WTC11 (cell line): Measurements from ENCODE around the gene MLXIPL. TPM values are rescaled to one million over a fixed set of nuclear protein-coding genes. Genes with fewer than 3 reads are reported as not detected.

Source experiments
- ATAC-seq: fragments of 200-7000 bp; cut with Tn5 transposase; 2 replicates; pipeline ENCODE4 v1.10.0; 2021; ENCODE audit warnings: mild to moderate bottlenecking, moderate library complexity
- CTCF ChIA-PET: fragments of 300-600 bp; sonication (Branson Sonifier 250); formaldehyde crosslinking; loops from one replicate; lab custom pipeline; 2021; ENCODE audit warnings: antibody characterized with exemption; lab: Charles Lee
- POLR2A ChIA-PET: fragments of 350-600 bp; sonication (Branson Sonifier 250); formaldehyde crosslinking; loops from one replicate; lab custom pipeline; 2021; ENCODE audit warnings: antibody characterized with exemption; lab: Charles Lee
- DNase-seq: peaks from one replicate; pipeline ENCODE4 v3.0.0; 2021; ENCODE audit warnings: low spot score
- H3K27ac Mint-ChIP-seq: 2 replicates; pipeline ENCODE4 v1.8.0; 2021; ENCODE audit warnings: mixed read lengths
- H3K27me3 Mint-ChIP-seq: 2 replicates; pipeline ENCODE4 v1.8.0; 2021; ENCODE audit warnings: low read depth, mild to moderate bottlenecking, moderate library complexity, mixed read lengths
- H3K36me3 Mint-ChIP-seq: 2 replicates; pipeline ENCODE4 v1.8.0; 2021; ENCODE audit warnings: mixed read lengths
- H3K4me1 Mint-ChIP-seq: 2 replicates; pipeline ENCODE4 v1.8.0; 2022; ENCODE audit warnings: mixed read lengths
- H3K4me3 Mint-ChIP-seq: 2 replicates; pipeline ENCODE4 v1.8.0; 2021; ENCODE audit warnings: mild to moderate bottlenecking, moderate library complexity, mixed read lengths
- H3K9me3 Mint-ChIP-seq: 2 replicates; pipeline ENCODE4 v1.8.0; 2021; ENCODE audit warnings: mixed read lengths
- ARID4B ChIP-seq: sonication (generic); formaldehyde crosslinking; IDR thresholded peaks from 2 replicates; pipeline ENCODE4 v1.8.0; 2023; ENCODE audit warnings: missing genetic modification reagents, mild to moderate bottlenecking, borderline replicate concordance
- CDX4 ChIP-seq: fragments of 250-450 bp; sonication (Bioruptor Pico); IDR thresholded peaks from 2 replicates; pipeline ENCODE4 v1.9.0; 2021; ENCODE audit warnings: moderate library complexity, mild to moderate bottlenecking, inconsistent platforms, borderline replicate concordance
- CREB1 ChIP-seq: sonication (generic); formaldehyde crosslinking; IDR thresholded peaks from 2 replicates; pipeline ENCODE4 v1.8.0; 2023; ENCODE audit warnings: mild to moderate bottlenecking, missing genetic modification reagents
- EMX1 ChIP-seq: fragments of 250-450 bp; sonication (Bioruptor Pico); IDR thresholded peaks from 2 replicates; pipeline ENCODE4 v1.8.0; 2021; ENCODE audit warnings: mild to moderate bottlenecking
- MLX ChIP-seq: sonication (generic); formaldehyde crosslinking; IDR thresholded peaks from 2 replicates; pipeline ENCODE4 v1.8.1; 2023; ENCODE audit warnings: mild to moderate bottlenecking, missing genetic modification reagents, moderate library complexity
- NFE2L1 ChIP-seq: sonication (generic); formaldehyde crosslinking; IDR thresholded peaks from 2 replicates; pipeline ENCODE4 v1.8.1; 2023; ENCODE audit warnings: missing genetic modification reagents
- NR2C2 ChIP-seq: sonication (generic); formaldehyde crosslinking; IDR thresholded peaks from 2 replicates; pipeline ENCODE4 v1.8.0; 2022; ENCODE audit warnings: mild to moderate bottlenecking, missing genetic modification reagents
- PRRX2 ChIP-seq: fragments of 250-450 bp; sonication (Bioruptor Pico); IDR thresholded peaks from 2 replicates; pipeline ENCODE4 v1.8.0; 2021; ENCODE audit warnings: mild to moderate bottlenecking
- SOX15 ChIP-seq: fragments of 250-450 bp; sonication (Bioruptor Pico); IDR thresholded peaks from 2 replicates; pipeline ENCODE4 v1.9.0; 2021; ENCODE audit warnings: mild to moderate bottlenecking
- ZNF138 ChIP-seq: sonication (generic); formaldehyde crosslinking; conservative IDR thresholded peaks from 2 replicates; pipeline ENCODE4 v1.8.1; 2022; ENCODE audit warnings: mild to moderate bottlenecking, moderate library complexity, missing genetic modification reagents
- ZNF219 ChIP-seq: sonication (generic); formaldehyde crosslinking; IDR thresholded peaks from 2 replicates; pipeline ENCODE4 v1.8.0; 2023; ENCODE audit warnings: missing genetic modification reagents, mild to moderate bottlenecking, borderline replicate concordance
- ZNF263 ChIP-seq: sonication (generic); formaldehyde crosslinking; IDR thresholded peaks from 2 replicates; pipeline ENCODE4 v1.8.1; 2022; ENCODE audit warnings: low read depth, mild to moderate bottlenecking, moderate library complexity, missing genetic modification reagents
- ZNF416 ChIP-seq: fragments of 250-450 bp; sonication (Bioruptor Pico); IDR thresholded peaks from 2 replicates; pipeline ENCODE4 v1.9.0; 2021; ENCODE audit warnings: mild to moderate bottlenecking, inconsistent platforms
- ZSCAN18 ChIP-seq: fragments of 250-450 bp; sonication (Bioruptor Pico); IDR thresholded peaks from 2 replicates; pipeline ENCODE4 v2.1.2; 2022; ENCODE audit warnings: mild to moderate bottlenecking, moderate library complexity
- total RNA-seq: library from RNA; stranded (reverse); gene quantifications from 3 replicates; pipeline ENCODE4 v1.2.3, GENCODE V29; 2021
- TF ChIP-seq, protein P1 (sequence below): sonication (generic); formaldehyde crosslinking; IDR thresholded peaks from 2 replicates; pipeline ENCODE4 v1.8.0; 2022; ENCODE audit warnings: mild to moderate bottlenecking, missing genetic modification reagents
- TF ChIP-seq, protein P2 (sequence below): fragments of 250-450 bp; sonication (Bioruptor Pico); conservative IDR thresholded peaks from 2 replicates; pipeline ENCODE4 v1.9.0; 2021; ENCODE audit warnings: mild to moderate bottlenecking
- TF ChIP-seq, protein P3 (sequence below): sonication (generic); formaldehyde crosslinking; IDR thresholded peaks from 2 replicates; pipeline ENCODE4 v1.8.1; 2023; ENCODE audit warnings: mild to moderate bottlenecking, moderate library complexity, missing genetic modification reagents
- TF ChIP-seq, protein P4 (sequence below): sonication (generic); formaldehyde crosslinking; IDR thresholded peaks from 2 replicates; pipeline ENCODE4 v1.8.0; 2023; ENCODE audit warnings: missing genetic modification reagents
- TF ChIP-seq, protein P5 (sequence below): sonication (generic); formaldehyde crosslinking; conservative IDR thresholded peaks from 2 replicates; pipeline ENCODE4 v1.8.1; 2022; ENCODE audit warnings: mild to moderate bottlenecking, missing genetic modification reagents
- TF ChIP-seq, protein P6 (sequence below): sonication (generic); formaldehyde crosslinking; IDR thresholded peaks from 2 replicates; pipeline ENCODE4 v1.8.1; 2023; ENCODE audit warnings: mild to moderate bottlenecking, missing genetic modification reagents

The MLXIPL gene
- total RNA-seq, 1 experiment from 2014 or later = 20.4 TPM

DNA sequence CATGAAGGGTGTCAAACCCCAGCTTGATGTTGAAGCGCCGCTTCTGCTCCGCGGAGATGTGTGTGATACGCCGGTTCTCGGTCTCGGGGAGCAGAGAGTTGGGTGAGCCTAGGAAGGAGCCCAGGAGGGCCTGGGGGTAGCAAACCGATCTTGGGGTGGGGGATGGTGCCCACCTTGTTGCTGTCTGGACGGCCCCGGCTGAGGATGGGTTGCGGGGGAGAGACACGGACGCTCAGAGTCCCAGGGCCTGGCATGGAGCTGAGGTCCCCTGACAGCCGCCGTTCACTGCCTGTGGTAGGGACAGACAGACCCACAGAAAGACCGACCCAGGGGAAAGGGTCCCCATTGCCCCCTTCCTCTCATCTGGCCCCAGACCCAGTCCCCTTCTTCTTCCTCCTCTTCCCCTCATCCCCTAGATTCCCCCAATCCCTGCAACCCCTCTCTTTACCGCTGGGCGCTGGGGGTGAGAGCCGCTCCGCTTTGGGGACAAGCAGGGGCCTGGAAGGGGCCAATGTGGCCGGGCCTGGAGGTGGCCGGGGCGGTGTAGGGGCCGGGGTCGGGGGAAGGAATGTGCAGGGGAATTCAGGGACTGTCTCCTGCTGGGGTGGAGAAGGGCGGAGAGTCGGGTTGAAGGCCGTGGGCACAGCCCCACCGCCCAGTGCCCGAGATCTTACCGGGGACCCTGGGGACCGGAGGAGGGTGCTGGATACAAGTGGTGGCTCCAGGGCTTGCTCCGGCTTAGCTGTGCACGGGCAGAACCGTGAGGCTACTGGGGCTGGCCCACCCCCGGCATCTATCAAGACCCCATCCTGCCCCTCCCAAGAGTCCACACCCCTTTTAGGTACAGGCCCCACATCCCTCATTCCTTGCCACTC is 27.9 kb downstream of the MLXIPL start:
- CTCF ChIA-PET = interaction anchor here (1.0 to 5.1 kb wide), 4 partner anchors 10 to 129 kb away, joined by 3 to 30 read pairs (median 10); no protein-coding TSS in a partner anchor
- H3K4me1 Mint-ChIP-seq = 0 out of 2 replicates have a peak, but pooled peaks cover 2% of the 10 kb centered on the region
- POLR2A ChIA-PET = no interaction called here
- H3K36me3 Mint-ChIP-seq = no peaks in the 10 kb centered on the region
- TF ChIP-seq EMX1 (CRISPR knock-in tag) (no peak), ARID4B (CRISPR knock-in tag) (no peak), ZNF416 (CRISPR knock-in tag) (no peak), ZNF263 (CRISPR knock-in tag) (no peak), CDX4 (no peak), ZNF219 (no peak), SOX15 (CRISPR knock-in tag) (no peak), NR2C2 (CRISPR knock-in tag) (no peak), ZNF138 (no peak), CREB1 (CRISPR knock-in tag) (no peak), PRRX2 (no peak), NFE2L1 (CRISPR knock-in tag) (no peak), ZSCAN18 (CRISPR knock-in tag) (no peak), MLX (no peak)
- TF ChIP-seq, protein P1, sequence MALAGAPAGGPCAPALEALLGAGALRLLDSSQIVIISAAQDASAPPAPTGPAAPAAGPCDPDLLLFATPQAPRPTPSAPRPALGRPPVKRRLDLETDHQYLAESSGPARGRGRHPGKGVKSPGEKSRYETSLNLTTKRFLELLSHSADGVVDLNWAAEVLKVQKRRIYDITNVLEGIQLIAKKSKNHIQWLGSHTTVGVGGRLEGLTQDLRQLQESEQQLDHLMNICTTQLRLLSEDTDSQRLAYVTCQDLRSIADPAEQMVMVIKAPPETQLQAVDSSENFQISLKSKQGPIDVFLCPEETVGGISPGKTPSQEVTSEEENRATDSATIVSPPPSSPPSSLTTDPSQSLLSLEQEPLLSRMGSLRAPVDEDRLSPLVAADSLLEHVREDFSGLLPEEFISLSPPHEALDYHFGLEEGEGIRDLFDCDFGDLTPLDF (CRISPR knock-in tag) = no peak
- TF ChIP-seq, protein P2, sequence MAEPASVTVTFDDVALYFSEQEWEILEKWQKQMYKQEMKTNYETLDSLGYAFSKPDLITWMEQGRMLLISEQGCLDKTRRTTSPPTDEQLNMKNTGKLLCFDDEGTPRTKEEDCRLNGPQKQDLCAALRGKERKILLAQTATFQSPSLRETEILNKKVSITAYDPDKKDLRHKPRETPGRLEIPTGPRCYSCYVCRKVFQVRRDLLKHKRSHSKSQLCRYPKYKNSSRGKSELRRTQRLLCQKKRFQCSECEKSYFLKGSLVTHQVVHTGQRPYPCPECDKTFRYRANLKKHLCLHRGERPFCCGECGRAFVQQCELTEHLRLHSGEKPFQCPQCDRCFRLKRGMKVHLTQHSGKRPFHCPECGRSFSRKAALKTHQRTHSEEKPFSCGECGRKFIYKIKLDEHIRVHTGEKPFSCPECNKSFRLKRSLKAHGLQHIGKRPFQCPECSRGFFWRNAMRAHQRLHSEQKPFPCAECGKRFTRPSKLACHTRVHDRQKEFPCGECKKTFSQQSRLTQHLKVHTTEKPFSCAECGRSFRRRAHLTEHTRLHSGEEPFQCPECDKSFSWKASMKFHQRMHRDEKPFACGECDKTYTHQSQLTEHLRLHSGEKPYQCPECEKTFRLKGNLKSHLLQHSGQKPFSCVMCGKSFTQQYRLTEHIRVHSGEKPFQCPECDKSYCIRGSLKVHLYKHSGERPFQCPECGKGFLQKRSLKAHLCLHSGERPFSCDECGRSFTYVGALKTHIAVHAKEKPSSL (CRISPR knock-in tag) = no peak
- TF ChIP-seq, protein P3, sequence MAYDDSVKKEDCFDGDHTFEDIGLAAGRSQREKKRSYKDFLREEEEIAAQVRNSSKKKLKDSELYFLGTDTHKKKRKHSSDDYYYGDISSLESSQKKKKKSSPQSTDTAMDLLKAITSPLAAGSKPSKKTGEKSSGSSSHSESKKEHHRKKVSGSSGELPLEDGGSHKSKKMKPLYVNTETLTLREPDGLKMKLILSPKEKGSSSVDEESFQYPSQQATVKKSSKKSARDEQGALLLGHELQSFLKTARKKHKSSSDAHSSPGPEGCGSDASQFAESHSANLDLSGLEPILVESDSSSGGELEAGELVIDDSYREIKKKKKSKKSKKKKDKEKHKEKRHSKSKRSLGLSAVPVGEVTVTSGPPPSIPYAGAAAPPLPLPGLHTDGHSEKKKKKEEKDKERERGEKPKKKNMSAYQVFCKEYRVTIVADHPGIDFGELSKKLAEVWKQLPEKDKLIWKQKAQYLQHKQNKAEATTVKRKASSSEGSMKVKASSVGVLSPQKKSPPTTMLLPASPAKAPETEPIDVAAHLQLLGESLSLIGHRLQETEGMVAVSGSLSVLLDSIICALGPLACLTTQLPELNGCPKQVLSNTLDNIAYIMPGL (CRISPR knock-in tag) = no peak
- TF ChIP-seq, protein P4, sequence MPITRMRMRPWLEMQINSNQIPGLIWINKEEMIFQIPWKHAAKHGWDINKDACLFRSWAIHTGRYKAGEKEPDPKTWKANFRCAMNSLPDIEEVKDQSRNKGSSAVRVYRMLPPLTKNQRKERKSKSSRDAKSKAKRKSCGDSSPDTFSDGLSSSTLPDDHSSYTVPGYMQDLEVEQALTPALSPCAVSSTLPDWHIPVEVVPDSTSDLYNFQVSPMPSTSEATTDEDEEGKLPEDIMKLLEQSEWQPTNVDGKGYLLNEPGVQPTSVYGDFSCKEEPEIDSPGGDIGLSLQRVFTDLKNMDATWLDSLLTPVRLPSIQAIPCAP (CRISPR knock-in tag) = no peak
- TF ChIP-seq, protein P5, sequence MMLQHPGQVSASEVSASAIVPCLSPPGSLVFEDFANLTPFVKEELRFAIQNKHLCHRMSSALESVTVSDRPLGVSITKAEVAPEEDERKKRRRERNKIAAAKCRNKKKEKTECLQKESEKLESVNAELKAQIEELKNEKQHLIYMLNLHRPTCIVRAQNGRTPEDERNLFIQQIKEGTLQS (CRISPR knock-in tag) = no peak
- TF ChIP-seq, protein P6, sequence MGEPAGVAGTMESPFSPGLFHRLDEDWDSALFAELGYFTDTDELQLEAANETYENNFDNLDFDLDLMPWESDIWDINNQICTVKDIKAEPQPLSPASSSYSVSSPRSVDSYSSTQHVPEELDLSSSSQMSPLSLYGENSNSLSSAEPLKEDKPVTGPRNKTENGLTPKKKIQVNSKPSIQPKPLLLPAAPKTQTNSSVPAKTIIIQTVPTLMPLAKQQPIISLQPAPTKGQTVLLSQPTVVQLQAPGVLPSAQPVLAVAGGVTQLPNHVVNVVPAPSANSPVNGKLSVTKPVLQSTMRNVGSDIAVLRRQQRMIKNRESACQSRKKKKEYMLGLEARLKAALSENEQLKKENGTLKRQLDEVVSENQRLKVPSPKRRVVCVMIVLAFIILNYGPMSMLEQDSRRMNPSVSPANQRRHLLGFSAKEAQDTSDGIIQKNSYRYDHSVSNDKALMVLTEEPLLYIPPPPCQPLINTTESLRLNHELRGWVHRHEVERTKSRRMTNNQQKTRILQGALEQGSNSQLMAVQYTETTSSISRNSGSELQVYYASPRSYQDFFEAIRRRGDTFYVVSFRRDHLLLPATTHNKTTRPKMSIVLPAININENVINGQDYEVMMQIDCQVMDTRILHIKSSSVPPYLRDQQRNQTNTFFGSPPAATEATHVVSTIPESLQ = no peak
- ATAC-seq (peak; percentile 49), DNase-seq (no peak)
- no peak overlapping the region for H3K4me3 Mint-ChIP-seq
- H3K27me3 Mint-ChIP-seq = peaks cover 21% of the 10 kb centered on the region
- H3K9me3 Mint-ChIP-seq = no peaks in the 10 kb centered on the region
- H3K27ac Mint-ChIP-seq = no peak overlapping the region
